Esophagus muscularis mucosa (tissue), 4 donors: ENCODE data around the gene MEGF8. TPM values are rescaled to one million over a fixed set of nuclear protein-coding genes. Genes with fewer than 3 reads are reported as not detected.
"Not testable (repeated sequence)": the region's sequence is repeated elsewhere in the genome, so short reads cannot be mapped to it uniquely, and the experiment has no call there.

Source experiments
- DNase-seq: peaks from one replicate; pipeline ENCODE4 v3.0.0-alpha.2; 2017; ENCODE audit errors: extremely low spot score
- H3K27ac ChIP-seq, 4 donors: fragments of 200-600 bp; sonication (generic); replicated peaks in 1 of 4; 1 replicate in 3 of 4; 2 replicates in 1 of 4; pipeline ENCODE4 v1.5.1; 2016 to 2019; ENCODE audit warnings: mild to moderate bottlenecking in 1 of 4
- H3K27me3 ChIP-seq, 4 donors: fragments of 200-600 bp; sonication (generic); one replicate each; pipeline versions ENCODE4 v1.5.1 to v1.6.0; 2016 to 2019
- H3K36me3 ChIP-seq, 4 donors: fragments of 200-600 bp; sonication (generic); one replicate each; pipeline ENCODE4 v1.5.1; 2016 to 2019
- H3K4me1 ChIP-seq, 4 donors: fragments of 200-600 bp; sonication (generic); one replicate each; pipeline ENCODE4 v1.5.1; 2016 to 2019
- H3K4me3 ChIP-seq, 4 donors: fragments of 200-600 bp; sonication (generic); 1 replicate in 2 of 4; 2 replicates in 2 of 4; pipeline ENCODE4 v1.5.1; 2016 to 2019; ENCODE audit warnings: mild to moderate bottlenecking in 4 of 4, moderate library complexity in 1 of 4
- H3K9me3 ChIP-seq, 4 donors: fragments of 200-600 bp; sonication (generic); 1 replicate in 3 of 4; 2 replicates in 1 of 4; pipeline ENCODE4 v1.5.1; 2016 to 2019
- CTCF ChIP-seq, 3 experiments: fragments of 200-600 bp in 2 of 3; fragments of 450-650 bp in 1 of 3; sonication (generic) in 2 of 3; IDR thresholded peaks; one replicate each; pipeline ENCODE4 v1.5.1; 2017 to 2019; ENCODE audit warnings: antibody characterized with exemption in 3 of 3, mild to moderate bottlenecking in 2 of 3, moderate library complexity in 1 of 3
- EP300 ChIP-seq: sonication (generic); formaldehyde crosslinking; IDR thresholded peaks from one replicate; pipeline ENCODE4 v1.6.1; 2017; ENCODE audit warnings: antibody characterized with exemption
- POLR2A ChIP-seq: fragments of 450-650 bp; IDR thresholded peaks from one replicate; pipeline ENCODE4 v1.6.1; 2017; ENCODE audit warnings: antibody characterized with exemption, moderate library complexity, mild to moderate bottlenecking, low read depth
- POLR2AphosphoS5 ChIP-seq, 2 donors: sonication (generic); formaldehyde crosslinking; IDR thresholded peaks; one replicate each; pipeline ENCODE4 v1.6.1; 2017; ENCODE audit warnings: antibody characterized with exemption in 2 of 2
- WGBS: methylation state at CpG from one replicate; pipeline ENCODE4 v1.1.5; 2018; 5-methylcytosine and 5-hydroxymethylcytosine counted together
- intact Hi-C: fragments of 100-400 bp; cut with DNase I; formaldehyde crosslinking; loops from one replicate; pipeline ENCODE4 v1.15.1; 2023
- total RNA-seq, 4 donors: library from RNA; depleted of rRNA; stranded (reverse); fragments of >200 nt; gene quantifications; one replicate each; pipeline versions ENCODE4 v1.1.0 to v1.2.1, GENCODE V29; 2016

Gene MEGF8
- total RNA-seq, 4 donors from 2014 or later = 18.2 to 46.2 (median 25.5) TPM

DNA sequence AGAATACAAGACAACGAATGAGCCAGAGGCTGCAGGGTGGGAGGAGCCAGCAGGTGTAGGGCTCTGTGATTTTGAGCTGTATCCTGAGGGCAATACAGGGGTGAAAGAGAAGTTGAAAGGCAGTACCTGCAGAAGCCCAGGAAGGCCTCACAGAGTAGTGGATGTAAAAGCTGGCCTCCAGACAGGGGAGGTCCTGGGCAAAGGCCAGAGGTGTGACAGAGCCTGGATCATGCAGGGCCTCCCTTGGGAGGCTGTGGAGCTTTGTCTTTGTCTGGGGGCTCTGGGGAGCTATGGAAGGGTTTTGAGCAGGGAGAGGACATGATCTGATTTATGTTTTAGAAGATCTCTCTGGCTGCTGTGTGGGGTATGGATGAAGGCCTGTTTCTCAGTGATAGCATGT, 2.7 kb downstream of the MEGF8 start:
- no peak for DNase-seq
- no peaks in the 10 kb centered on the region for H3K9me3 ChIP-seq
- H3K27ac ChIP-seq = no peak overlapping the region
- H3K27me3 ChIP-seq = peaks cover 9 to 18% (median 17%) of the 10 kb centered on the region in 4 donors
- WGBS = 64% methylated on average over 1 of the region's 1 CpG
- intact Hi-C loops = loop anchor here (5.0 to 10.0 kb wide), 2 partner anchors 69 to 193 kb away; partner anchors contain the start of gene POU2F2
- TF ChIP-seq POLR2A = no peak
- no peak for TF ChIP-seq CTCF (IDR thresholded peaks at IDR 0.05)
- no peak for TF ChIP-seq EP300
- TF ChIP-seq POLR2AphosphoS5 (IDR thresholded peaks at IDR 0.05) = no peak
- peaks cover 0 to 3% (median 0%) of the 10 kb centered on the region in 4 donors for H3K36me3 ChIP-seq
- peaks cover 31 to 54% (median 43%) of the 10 kb centered on the region in 4 donors for H3K4me1 ChIP-seq
- no peak overlapping the region for H3K4me3 ChIP-seq

GRCh38 chr19:42328854-42329253, 3.4 kb downstream of the MEGF8 start:
- Histone ChIP-seq H3K4me1 (peaks cover 31 to 49% (median 40%) of the 10 kb centered on the region in 4 donors), H3K4me3 (no peak overlapping the region), H3K36me3 (peaks cover 0 to 11% (median 5%) of the 10 kb centered on the region in 4 donors), H3K27me3 (peaks cover 5 to 11% (median 10%) of the 10 kb centered on the region in 4 donors), H3K27ac (no peak overlapping the region), H3K9me3 (no peaks in the 10 kb centered on the region)
- TF ChIP-seq POLR2AphosphoS5 (IDR thresholded peaks at IDR 0.05) (no peak), EP300 (no peak), POLR2A (no peak), CTCF (IDR thresholded peaks at IDR 0.05) (no peak)
- intact Hi-C loops = loop anchor here (5.0 to 10.0 kb wide), 2 partner anchors 68 to 194 kb away; partner anchors contain the start of gene POU2F2
- WGBS = 66% methylated on average over 2 of the region's 2 CpGs
- no peak for DNase-seq

- intact Hi-C loops = no loop called here
- DNase-seq = no peak
- Histone ChIP-seq H3K27me3 (no peaks in the 10 kb centered on the region), H3K36me3 (peaks cover 0 to 23% (median 17%) of the 10 kb centered on the region in 4 donors), H3K4me3 (no peak overlapping the region), H3K9me3 (no peaks in the 10 kb centered on the region), H3K27ac (peak overlapping the region in 1 of 4 donors; percentile 4), H3K4me1 (peaks cover 20 to 37% (median 27%) of the 10 kb centered on the region in 4 donors)
- 68% methylated on average over 2 of the region's 2 CpGs for WGBS
- TF ChIP-seq POLR2AphosphoS5 (IDR thresholded peaks at IDR 0.05) (no peak), EP300 (no peak), CTCF (IDR thresholded peaks at IDR 0.05) (no peak), POLR2A (no peak)
Observed at GRCh38 chr19:42330241-42330711, 4.8 kb downstream of the MEGF8 start.

- peaks cover 17 to 31% (median 21%) of the 10 kb centered on the region in 4 donors for H3K4me1 ChIP-seq
- H3K27ac ChIP-seq = not testable (repeated sequence)
Observed at GRCh38 chr19:42331333-42331732, 5.9 kb downstream of the MEGF8 start.

GRCh38 chr19:42332059-42332458, 6.6 kb downstream of the MEGF8 start:
- intact Hi-C loops = no loop called here
- no peak for DNase-seq
- Histone ChIP-seq H3K4me3 (no peak overlapping the region), H3K27ac (no peak overlapping the region), H3K36me3 (peaks cover 10 to 39% (median 34%) of the 10 kb centered on the region in 4 donors), H3K4me1 (peaks cover 9 to 23% (median 13%) of the 10 kb centered on the region in 4 donors), H3K27me3 (no peaks in the 10 kb centered on the region), H3K9me3 (no peaks in the 10 kb centered on the region)
- WGBS = 82% methylated on average over 6 of the region's 6 CpGs
- no peak for TF ChIP-seq CTCF (IDR thresholded peaks at IDR 0.05)
- no peak for TF ChIP-seq POLR2A
- no peak for TF ChIP-seq POLR2AphosphoS5 (IDR thresholded peaks at IDR 0.05)
- TF ChIP-seq EP300 = no peak

More at GRCh38 chr19:42331333-42331732, 5.9 kb downstream of the MEGF8 start:
- H3K36me3 ChIP-seq = peaks cover 3 to 31% (median 27%) of the 10 kb centered on the region in 4 donors
- DNase-seq, intact Hi-C loops, H3K4me3 ChIP-seq, H3K27me3 ChIP-seq, H3K9me3 ChIP-seq: not testable (repeated sequence)
- 85% methylated on average over 3 of the region's 3 CpGs for WGBS
